ENCODE results near the gene PPFIBP1.
A peak's percentile ranks its signal among the peaks of the same experiment; 100 is the strongest.

DNA sequence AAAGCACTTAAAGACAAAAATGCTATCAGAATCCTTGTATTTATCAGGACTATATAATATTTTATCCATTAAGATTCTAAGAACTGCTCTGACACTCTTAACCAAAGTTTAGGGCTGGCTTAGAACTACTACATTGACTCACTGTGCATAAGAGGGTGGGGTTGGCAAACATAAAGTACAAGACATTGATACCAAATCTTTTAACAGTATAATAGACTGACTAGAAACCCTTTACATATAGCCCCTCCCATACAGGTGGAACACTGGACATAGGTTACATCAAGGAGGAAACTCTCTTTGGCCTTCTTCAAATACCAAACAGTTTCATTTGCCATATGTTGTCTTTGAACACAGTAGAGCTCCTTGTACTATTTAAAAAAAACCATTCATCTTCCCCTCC lies 156.6 kb downstream of the PPFIBP1 start:
- TF ChIP-seq CTCF (IDR thresholded peaks at IDR 0.05) (no peak), EP300 (IDR thresholded peaks at IDR 0.05; ENCODE audit: low read depth) (no peak), POLR2A (IDR thresholded peaks at IDR 0.05) (no peak), POLR2AphosphoS5 (IDR thresholded peaks at IDR 0.05) (peak in 1 of 3 donors; percentile 29)
